H4 (cell line): ENCODE measurements around the gene DNAJB5. TPM values are rescaled to one million over a fixed set of nuclear protein-coding genes. Genes with fewer than 3 reads are reported as not detected.

Source experiments
- DNase-seq: peaks from one replicate; pipeline ENCODE4 v3.0.0-alpha.2; 2015; ENCODE audit warnings: low spot score
- total RNA-seq: library from RNA; depleted of rRNA; stranded (reverse); fragments of >200 nt; shearing (Covaris generic); gene quantifications from 2 replicates; pipeline ENCODE4 v1.2.3, GENCODE V29; 2014

DNAJB5 gene
- total RNA-seq, 1 experiment from 2014 or later: 9.2 TPM

- no peak for DNase-seq
These were observed 5.5 kb upstream of the DNAJB5 start for GRCh38 chr9:34984049-34984448.

- peak; percentile 52 for DNase-seq
These were observed 4.1 kb upstream of the DNAJB5 start for GRCh38 chr9:34985311-34985899.

- DNase-seq: no peak
These were observed 3.0 kb upstream of the DNAJB5 start for GRCh38 chr9:34986540-34987047.

GRCh38 chr9:34987160-34987901 is 2.2 kb upstream of the DNAJB5 start:
- DNase-seq: no peak

GRCh38 chr9:34988218-34989002 is 1.1 kb upstream of the DNAJB5 start:
- no peak for DNase-seq

- DNase-seq: peak; percentile 45
These were observed 546 bp downstream of the DNAJB5 start for GRCh38 chr9:34989946-34990635.

- no peak for DNase-seq
These were observed 1.5 kb downstream of the DNAJB5 start for GRCh38 chr9:34990908-34991606.

- peak; percentile 40 for DNase-seq
These were observed 2.2 kb downstream of the DNAJB5 start for GRCh38 chr9:34991607-34992375.

- peak; percentile 79 for DNase-seq
These were observed 2.9 kb downstream of the DNAJB5 start for GRCh38 chr9:34992376-34992951.

GRCh38 chr9:34993502-34994259 is 4.1 kb downstream of the DNAJB5 start:
- DNase-seq: no peak

- DNase-seq: peak; percentile 68
These were observed 4.8 kb downstream of the DNAJB5 start for GRCh38 chr9:34994260-34994899.

GRCh38 chr9:34994900-34995669 is 5.5 kb downstream of the DNAJB5 start:
- DNase-seq: peak; percentile 2

- DNase-seq: peak; percentile 2
These were observed 6.1 kb downstream of the DNAJB5 start for GRCh38 chr9:34995670-34996060.

- no peak for DNase-seq
These were observed 6.8 kb downstream of the DNAJB5 start for GRCh38 chr9:34996181-34996904.

- DNase-seq: no peak
These were observed 7.3 kb downstream of the DNAJB5 start for GRCh38 chr9:34996905-34997279.

- DNase-seq: no peak
These were observed 7.8 kb downstream of the DNAJB5 start for GRCh38 chr9:34997379-34997781.

GRCh38 chr9:34998266-34998665 is 8.7 kb downstream of the DNAJB5 start:
- no peak for DNase-seq
